DOHH2 (cell line): ENCODE data around the gene EML6.

Experiments used
- H3F3A ChIP-seq: fragments of 200-600 bp; sonication (generic), shearing (Covaris generic); 2 replicates; pipeline ENCODE4 v1.6.0; 2016; ENCODE audit warnings: antibody characterized with exemption, mild to moderate bottlenecking; ENCODE audit not compliant: control insufficient read depth, insufficient read depth
- H3K27ac ChIP-seq: fragments of 200-600 bp; sonication (generic); 2 replicates; pipeline ENCODE4 v1.5.1; 2014; ENCODE audit warnings: low read depth, mild to moderate bottlenecking, low read length, moderate library complexity
- H3K27me3 ChIP-seq: fragments of 200-600 bp; sonication (generic); 2 replicates; pipeline ENCODE4 v1.6.1; 2014; ENCODE audit warnings: mild to moderate bottlenecking, low read length, mixed read lengths; ENCODE audit not compliant: control insufficient read depth
- H3K36me3 ChIP-seq: fragments of 200-600 bp; sonication (generic); 2 replicates; pipeline ENCODE4 v1.6.1; 2014; ENCODE audit warnings: mild to moderate bottlenecking, low read length, moderate library complexity, mixed read lengths; ENCODE audit not compliant: control insufficient read depth
- H3K4me1 ChIP-seq: fragments of 200-600 bp; sonication (generic); 2 replicates; pipeline ENCODE4 v1.6.1; 2014; ENCODE audit warnings: mild to moderate bottlenecking, low read length, mixed read lengths; ENCODE audit not compliant: control insufficient read depth
- H3K4me2 ChIP-seq: fragments of 200-600 bp; sonication (generic); 2 replicates; pipeline ENCODE4 v1.6.0; 2014; ENCODE audit warnings: mild to moderate bottlenecking, low read length, moderate library complexity
- H3K4me3 ChIP-seq: fragments of 200-600 bp; sonication (generic); 2 replicates; pipeline ENCODE4 v1.5.1; 2014; ENCODE audit warnings: mild to moderate bottlenecking, low read length, mixed read lengths
- H3K79me2 ChIP-seq: fragments of 200-600 bp; sonication (generic); 2 replicates; pipeline ENCODE4 v1.6.1; 2014; ENCODE audit warnings: mild to moderate bottlenecking, low read length, mixed read lengths; ENCODE audit not compliant: control insufficient read depth
- H3K9me2 ChIP-seq: fragments of 200-600 bp; sonication (generic); replicated peaks from 2 replicates; pipeline ENCODE4 v1.6.1; 2014; ENCODE audit warnings: mild to moderate bottlenecking, low read length, mixed read lengths; ENCODE audit not compliant: control insufficient read depth
- H3K9me3 ChIP-seq: fragments of 200-600 bp; sonication (generic); 2 replicates; pipeline ENCODE4 v1.6.1; 2014; ENCODE audit warnings: antibody characterized with exemption, low read length, mixed read lengths; ENCODE audit not compliant: control insufficient read depth, insufficient read depth
- H4K20me1 ChIP-seq: fragments of 200-600 bp; sonication (generic); 2 replicates; pipeline ENCODE4 v1.6.0; 2014; ENCODE audit warnings: low read depth, mild to moderate bottlenecking, antibody characterized with exemption, low read length, moderate library complexity; ENCODE audit not compliant: control insufficient read depth, insufficient read depth
- EZH2phosphoT487 ChIP-seq: fragments of 200-600 bp; sonication (generic); IDR thresholded peaks from 2 replicates; pipeline ENCODE4 v1.6.1; 2017; ENCODE audit warnings: borderline replicate concordance, mild to moderate bottlenecking, antibody characterized with exemption, low read length, moderate library complexity, mixed read lengths
- TF ChIP-seq, protein P1 (sequence below): fragments of 200-600 bp; sonication (generic); IDR thresholded peaks from one replicate; pipeline ENCODE4 v1.5.1; 2014; ENCODE audit warnings: antibody characterized with exemption, mild to moderate bottlenecking, low read depth, low read length; ENCODE audit not compliant: poor library complexity, severe bottlenecking

Gene EML6

DNA sequence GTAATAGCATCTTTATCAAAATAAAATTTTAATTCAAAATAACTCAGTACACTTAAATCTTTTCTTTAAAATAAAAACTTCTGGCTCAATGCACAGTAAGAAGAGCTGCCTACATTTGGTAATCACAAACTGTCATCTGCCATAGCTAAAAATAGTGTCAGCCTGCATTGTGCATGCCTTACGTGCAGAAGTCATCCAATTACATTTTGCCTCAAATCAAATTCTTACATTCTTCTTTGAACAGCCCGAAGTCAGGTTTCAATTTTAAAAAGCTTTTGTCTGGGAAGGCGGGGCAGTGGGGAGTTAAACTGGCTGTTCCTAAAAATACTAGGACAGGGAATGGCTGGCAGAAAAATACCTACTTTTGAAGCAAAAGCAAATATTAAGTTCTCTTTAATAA lies 275.7 kb downstream of the EML6 start:
- H3K4me3 ChIP-seq = no peak overlapping the region
- peaks cover 5% of the 10 kb centered on the region; the same call in 1 of the 2 replicates for H4K20me1 ChIP-seq
- H3K4me1 ChIP-seq = peaks cover 23% of the 10 kb centered on the region
- 0 out of 2 replicates have a peak, but pooled peaks cover 4% of the 10 kb centered on the region for H3K36me3 ChIP-seq
- H3K4me2 ChIP-seq = peak overlapping the region; percentile 28
- peaks cover 5% of the 10 kb centered on the region for H3F3A ChIP-seq
- H3K9me2 ChIP-seq = no peaks in the 10 kb centered on the region
- H3K27me3 ChIP-seq = no peaks in the 10 kb centered on the region
- no peaks in the 10 kb centered on the region for H3K9me3 ChIP-seq
- peaks cover 89% of the 10 kb centered on the region for H3K79me2 ChIP-seq
- H3K27ac ChIP-seq = no peak overlapping the region
- TF ChIP-seq, protein P1, sequence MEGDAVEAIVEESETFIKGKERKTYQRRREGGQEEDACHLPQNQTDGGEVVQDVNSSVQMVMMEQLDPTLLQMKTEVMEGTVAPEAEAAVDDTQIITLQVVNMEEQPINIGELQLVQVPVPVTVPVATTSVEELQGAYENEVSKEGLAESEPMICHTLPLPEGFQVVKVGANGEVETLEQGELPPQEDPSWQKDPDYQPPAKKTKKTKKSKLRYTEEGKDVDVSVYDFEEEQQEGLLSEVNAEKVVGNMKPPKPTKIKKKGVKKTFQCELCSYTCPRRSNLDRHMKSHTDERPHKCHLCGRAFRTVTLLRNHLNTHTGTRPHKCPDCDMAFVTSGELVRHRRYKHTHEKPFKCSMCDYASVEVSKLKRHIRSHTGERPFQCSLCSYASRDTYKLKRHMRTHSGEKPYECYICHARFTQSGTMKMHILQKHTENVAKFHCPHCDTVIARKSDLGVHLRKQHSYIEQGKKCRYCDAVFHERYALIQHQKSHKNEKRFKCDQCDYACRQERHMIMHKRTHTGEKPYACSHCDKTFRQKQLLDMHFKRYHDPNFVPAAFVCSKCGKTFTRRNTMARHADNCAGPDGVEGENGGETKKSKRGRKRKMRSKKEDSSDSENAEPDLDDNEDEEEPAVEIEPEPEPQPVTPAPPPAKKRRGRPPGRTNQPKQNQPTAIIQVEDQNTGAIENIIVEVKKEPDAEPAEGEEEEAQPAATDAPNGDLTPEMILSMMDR = no peak
- TF ChIP-seq EZH2phosphoT487 = no peak

DNA sequence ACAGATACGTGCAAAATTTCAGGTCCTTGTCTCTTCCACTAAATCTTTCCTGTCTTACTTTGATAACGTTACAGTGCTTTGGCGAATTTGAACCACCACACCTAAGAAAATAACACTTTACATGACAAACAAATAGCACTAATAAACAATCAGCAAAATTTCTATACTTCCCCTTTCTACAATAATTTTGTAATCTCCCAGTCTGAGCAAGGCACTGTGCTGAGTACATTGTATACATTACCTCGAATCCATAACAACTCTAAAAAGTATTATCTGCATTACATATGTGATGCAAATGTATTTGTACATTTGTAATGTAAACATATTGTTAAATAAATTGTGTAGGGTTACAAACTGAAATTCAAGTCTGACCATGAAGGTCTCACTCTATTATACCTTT lies 276.9 kb downstream of the EML6 start:
- H3K27me3 ChIP-seq = no peaks in the 10 kb centered on the region
- H3F3A ChIP-seq = peaks cover 5% of the 10 kb centered on the region
- TF ChIP-seq, protein P1 = no peak
- no peak for TF ChIP-seq EZH2phosphoT487
- peaks cover 90% of the 10 kb centered on the region for H3K79me2 ChIP-seq
- H3K4me1 ChIP-seq = peaks cover 23% of the 10 kb centered on the region
- H3K9me3 ChIP-seq = no peaks in the 10 kb centered on the region
- H4K20me1 ChIP-seq = peaks cover 5% of the 10 kb centered on the region; the same call in 1 of the 2 replicates
- H3K9me2 ChIP-seq = no peaks in the 10 kb centered on the region
- peak overlapping the region; percentile 8; the same call in 1 of the 2 replicates for H3K4me2 ChIP-seq
- no peak overlapping the region for H3K4me3 ChIP-seq
- H3K27ac ChIP-seq = no peak overlapping the region
- 0 out of 2 replicates have a peak, but pooled peaks cover 4% of the 10 kb centered on the region for H3K36me3 ChIP-seq

DNA sequence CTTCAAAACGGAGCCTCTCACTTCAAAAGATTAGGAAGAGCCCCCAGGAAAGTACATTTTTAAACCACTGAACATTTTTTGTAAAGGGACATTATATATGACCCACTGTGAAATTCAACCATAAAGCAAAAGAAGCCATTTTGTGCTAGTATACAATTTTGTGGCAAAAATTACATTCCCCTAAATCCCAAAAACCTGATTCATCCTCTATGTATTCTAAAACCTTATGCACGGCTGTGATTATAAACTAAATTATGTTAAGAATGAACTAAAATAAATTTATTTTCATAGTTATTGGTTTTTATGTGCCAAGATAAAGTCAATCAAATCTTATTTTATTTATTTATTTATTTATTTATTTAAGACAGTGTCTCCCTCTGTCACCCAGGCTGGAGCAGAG lies 278.3 kb downstream of the EML6 start:
- Histone ChIP-seq H3K79me2 (peaks cover 90% of the 10 kb centered on the region), H3K27ac (no peak overlapping the region), H3K4me2 (no peak overlapping the region), H3K9me2 (no peaks in the 10 kb centered on the region), H3F3A (peaks cover 5% of the 10 kb centered on the region), H3K36me3 (0 out of 2 replicates have a peak, but pooled peaks cover 2% of the 10 kb centered on the region), H3K4me1 (peaks cover 23% of the 10 kb centered on the region), H3K9me3 (no peaks in the 10 kb centered on the region), H4K20me1 (peaks cover 6% of the 10 kb centered on the region), H3K27me3 (no peaks in the 10 kb centered on the region), H3K4me3 (no peak overlapping the region)
- TF ChIP-seq, protein P1 = no peak
- no peak for TF ChIP-seq EZH2phosphoT487
